ENCODE data around the gene ACLY.
"Not testable (repeated sequence)": the region's sequence is repeated elsewhere in the genome, so short reads cannot be mapped to it uniquely, and the experiment has no call there.

ACLY gene

DNA sequence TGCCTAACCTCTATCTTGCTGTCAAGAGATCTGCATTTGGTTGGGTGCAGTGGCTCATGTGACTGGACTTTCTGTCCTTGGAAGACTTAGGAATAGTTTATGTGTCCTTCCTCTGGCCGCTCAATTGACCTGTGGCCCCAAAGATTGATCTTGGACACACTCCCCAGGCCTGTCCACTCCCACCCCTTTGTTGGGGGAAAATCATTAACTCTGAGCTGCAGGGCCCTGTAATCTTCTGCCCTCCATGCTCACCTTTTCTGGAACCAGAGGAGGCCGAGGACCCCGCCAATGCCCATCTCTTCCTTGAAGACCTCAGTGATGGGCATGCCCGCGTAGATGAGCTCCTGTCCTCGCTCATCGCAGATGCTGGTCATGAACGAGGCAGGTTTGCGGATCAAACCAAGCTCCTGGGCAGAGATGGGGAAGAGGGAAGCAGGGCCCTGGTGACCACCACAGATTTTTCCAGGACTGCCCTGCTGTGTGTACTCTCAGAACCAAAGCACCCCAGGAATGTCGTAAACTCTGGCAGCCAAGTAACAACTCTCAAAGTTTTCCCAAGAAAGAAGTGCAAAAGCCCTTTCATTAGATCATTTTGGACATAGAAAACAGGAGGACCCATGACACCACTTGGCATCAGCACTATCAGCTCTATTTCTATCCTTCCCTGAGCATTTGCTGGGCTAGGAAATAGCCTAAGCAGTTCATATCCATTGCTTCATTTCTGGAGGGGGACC is 45.0 kb downstream of the ACLY start:
- no peak for DNase-seq (ENCODE audit: low read depth in 1 of 2, low spot score in 1 of 2)

DNA sequence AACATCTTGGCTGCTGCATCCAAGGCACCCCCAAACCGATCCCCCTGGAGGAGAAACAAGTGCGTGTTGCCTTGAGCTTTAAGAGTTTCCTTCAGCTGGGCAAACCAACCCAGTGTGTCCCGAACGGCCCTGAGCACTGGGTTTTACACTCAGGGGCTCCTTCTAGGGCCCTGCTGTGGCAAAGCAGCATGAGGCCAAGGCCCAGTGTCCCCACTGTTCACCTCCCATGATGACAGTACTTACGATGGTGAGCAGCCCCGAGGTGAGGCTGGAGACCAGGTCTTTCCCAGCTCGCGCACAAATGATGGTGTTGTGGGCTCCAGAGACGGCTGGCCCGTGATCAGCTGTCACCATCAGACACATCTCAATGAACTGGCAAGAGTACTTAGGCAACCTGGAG is 47.0 kb downstream of the ACLY start:
- DNase-seq (ENCODE audit: low read depth in 1 of 2, low spot score in 1 of 2): no peak

DNA sequence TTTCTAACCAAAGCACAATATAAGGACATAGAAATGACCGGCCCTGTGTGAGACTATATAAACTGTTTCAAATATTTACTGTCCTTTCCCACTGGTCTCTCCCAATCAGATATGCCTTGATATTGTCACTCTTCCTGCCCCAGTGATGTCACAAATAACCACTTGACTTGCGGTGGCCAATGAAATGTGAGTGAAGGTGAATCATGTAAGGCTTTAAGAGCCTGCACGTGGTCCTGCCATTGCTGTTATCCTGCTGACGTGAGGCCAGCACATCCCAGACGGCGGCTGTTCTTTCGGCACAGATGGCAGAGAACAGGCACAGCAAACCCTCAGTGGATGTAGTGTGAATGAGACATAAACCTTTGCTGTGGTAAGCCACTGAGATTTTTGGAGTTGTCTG is 48.1 kb downstream of the ACLY start:
- DNase-seq (ENCODE audit: low read depth in 1 of 2, low spot score in 1 of 2): no peak

DNA sequence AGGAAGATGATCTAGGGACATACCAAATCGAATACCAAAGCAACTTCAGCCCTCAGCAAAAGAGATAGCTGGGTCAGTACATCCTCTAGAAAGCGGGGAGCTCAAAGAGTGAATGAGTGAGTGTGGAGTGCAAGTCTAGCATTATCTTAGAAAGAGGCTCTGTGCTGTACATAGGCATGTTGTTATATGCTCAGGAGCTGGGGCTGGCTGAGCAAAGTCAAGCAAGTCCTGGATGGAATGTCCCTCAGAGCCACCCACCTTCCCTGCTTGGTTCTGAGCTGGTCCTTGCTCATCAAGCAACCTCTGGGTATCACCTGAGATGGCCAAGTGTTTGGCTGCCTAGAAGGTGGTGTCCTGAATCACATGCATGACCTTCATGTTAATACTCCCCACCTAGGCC is 48.7 kb downstream of the ACLY start:
- no peak for DNase-seq (ENCODE audit: low read depth in 1 of 2, low spot score in 1 of 2)

DNA sequence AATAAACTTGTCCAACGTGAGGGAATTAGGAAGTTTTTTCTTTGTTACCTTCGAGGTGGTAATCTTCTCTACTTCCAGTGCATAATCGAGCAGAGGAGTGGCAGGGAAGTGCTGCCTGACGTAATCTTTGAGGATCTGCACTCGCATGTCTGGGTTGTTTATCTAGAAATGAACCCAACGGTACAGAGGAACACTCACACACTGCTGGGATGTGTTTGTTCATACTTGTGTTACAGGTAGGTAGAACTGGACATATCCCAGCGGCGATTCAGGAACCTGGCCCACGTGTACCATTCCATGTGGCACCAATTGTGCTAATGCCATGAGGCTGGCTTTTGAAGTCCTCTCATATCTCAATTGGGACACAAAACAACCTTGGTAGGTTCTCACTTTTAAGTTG is 49.3 kb downstream of the ACLY start:
- DNase-seq (ENCODE audit: low read depth in 1 of 2, low spot score in 1 of 2): no peak

DNA sequence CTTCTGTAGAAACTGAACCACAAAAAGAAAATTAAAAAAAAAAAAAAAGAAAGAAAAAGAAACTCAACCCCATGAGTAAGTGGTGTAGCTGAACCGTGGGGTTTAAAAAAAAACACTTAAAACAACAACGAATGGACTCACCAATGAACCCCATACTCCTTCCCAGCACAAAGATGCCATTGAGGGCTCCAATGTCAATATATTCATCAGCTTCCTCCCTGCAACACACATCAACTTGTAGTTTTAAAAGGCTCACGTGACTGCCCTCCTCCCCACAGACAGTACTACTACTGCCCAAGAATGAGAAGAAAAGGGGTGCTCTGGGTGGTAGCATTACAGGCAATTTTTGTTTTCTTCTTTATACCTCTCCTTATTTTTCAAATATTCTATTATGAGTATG is 50.2 kb downstream of the ACLY start:
- no peak for DNase-seq (ENCODE audit: low read depth in 1 of 2, low spot score in 1 of 2)

DNA sequence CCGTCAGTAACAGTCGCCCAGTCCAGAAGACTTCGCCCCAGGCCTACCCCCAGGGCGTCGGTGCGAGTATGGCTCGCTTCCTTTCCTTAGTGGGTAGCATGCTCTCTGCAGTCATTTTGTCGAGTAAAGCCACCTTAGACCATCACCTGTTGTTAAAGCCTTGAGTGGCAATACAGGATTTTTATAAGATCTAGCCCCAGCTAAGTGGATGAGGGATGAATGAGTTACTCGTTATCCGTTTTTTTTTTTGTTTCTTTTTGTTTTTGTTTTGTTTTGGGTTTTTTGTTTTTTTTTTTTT is 53.2 kb downstream of the ACLY start:
- DNase-seq (ENCODE audit: low read depth in 1 of 2, low spot score in 1 of 2): no peak

DNA sequence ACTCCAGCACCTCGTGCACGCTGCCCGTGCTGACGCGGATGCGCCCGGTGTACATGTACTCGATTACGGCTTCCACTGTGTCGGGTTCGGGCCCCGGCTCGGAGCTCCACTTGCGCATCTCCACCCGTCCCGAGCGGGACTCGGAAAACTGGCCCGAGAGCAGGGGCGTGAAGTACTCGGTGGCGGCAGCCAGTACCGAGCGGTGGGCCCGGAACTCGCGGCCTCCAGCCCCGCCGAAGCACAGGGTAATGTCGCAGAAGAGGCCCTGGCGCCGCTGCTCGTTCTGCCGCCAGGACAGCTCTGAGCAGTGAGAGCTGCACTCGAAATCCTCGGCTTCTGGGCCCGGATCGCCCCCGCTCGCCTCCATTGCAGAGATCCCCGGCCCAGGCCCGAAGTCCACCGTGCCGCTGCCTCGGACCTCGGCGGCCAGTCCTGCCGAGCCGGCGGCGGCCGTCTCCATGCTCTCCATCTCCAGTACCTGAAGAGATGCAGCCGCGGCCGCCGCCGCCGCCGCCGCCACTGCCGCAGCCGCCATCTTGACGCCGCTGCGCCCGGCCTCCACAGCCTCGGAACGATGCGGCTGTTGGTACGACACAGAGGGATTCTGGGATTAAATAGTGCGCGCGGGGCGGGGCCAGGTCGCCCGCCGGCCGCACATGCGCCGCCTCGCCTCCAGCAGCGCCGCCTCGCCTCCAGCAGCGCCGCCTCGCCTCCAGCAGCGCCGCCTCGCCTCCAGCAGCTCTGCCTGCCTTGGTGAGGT is 53.7 kb downstream of the ACLY start, which contains the start of gene KLHL11:
TSS of gene KLHL11 (minus strand) at position 588 of the 760 bp plus-strand sequence. CDS start at position 535, 53 bp downstream.
- peak; percentile 78 to 84 for DNase-seq (ENCODE audit: low read depth in 1 of 2, low spot score in 1 of 2)

DNA sequence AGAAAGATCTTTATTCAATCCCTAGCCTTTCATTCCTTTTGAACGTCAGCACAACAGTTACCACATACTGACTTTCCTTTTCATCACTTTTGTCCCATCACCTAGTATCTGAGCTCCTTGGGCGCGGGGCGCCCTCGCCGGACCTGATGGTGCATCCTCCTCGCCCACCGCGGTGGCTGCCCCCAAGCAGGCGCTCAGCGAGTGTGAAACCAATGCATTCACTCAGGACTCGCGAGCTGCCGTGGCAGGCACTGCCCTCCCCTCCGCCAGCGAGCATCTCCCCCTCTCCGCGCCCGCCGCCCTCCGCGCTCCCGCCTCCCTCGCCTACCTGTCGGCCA is 54.3 kb downstream of the ACLY start:
- peak in 1 of 2 donors; percentile 49 for DNase-seq (ENCODE audit: low read depth in 1 of 2, low spot score in 1 of 2)

DNA sequence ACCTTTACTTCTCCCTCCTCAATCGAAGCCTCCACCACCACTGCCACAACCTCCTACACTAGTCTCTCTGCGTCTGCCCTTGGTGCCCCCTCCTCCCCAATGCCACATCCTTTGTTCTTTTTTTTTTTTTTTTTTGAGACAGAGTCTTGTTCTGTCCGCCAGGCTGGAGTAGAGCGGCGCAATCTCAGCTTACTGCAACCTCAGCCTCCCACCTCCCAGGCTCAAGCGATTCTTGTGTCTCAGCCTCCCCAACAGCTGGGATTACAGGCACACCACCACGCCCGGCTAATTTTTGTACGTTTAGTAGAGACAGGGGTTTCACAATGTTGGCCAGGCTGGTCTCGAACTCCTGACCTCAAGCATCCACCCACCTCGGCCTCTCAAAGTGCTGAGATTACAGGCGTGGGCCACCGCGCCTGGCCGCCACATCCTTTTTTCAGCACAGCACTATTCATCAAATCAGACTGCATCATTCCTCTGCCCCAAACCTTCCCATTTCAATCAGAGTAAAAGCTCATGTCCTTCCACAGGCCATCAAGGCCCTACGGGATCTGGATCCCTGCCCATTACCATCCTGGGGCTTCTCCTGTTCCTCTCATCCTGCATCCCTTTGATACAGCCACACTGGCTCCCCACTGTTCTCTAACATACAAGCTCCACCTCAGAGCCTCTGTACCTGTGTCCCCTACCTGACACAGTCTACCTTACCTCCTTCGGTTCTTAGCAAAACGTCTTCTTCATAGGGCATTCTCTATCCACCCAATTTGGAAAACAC is 55.5 kb downstream of the ACLY start:
- DNase-seq (ENCODE audit: low read depth in 1 of 2, low spot score in 1 of 2): no peak

DNA sequence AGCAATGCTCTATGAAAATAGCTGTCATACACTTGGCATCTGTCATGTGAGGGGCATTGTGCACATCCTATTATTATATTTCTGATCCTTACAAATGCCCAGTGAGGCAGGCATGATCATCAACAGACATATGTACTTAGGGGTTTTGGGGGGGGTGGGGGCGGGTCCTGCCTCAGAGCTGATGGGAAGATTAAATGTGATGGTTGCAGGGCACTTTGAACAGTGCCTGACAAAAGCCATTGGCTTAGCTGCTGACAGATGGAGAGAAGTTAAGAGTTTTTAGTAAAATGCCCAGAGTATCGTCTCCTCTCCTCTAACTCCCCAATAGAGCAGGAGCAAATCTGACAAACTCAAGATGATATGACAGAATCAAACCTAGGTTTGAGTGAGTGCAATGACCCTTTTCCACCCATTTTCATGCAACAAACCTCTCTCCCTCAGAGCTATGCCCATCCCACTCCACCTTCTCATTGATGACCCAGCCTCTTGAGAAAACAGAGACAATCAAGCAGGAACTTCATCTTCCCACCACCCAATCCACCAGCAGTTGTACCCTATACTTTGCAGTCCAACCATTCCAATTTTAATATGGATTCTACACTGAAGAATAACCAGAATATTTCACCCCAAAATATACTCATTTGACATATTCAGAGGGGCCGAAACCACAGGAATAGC is 58.4 kb downstream of the ACLY start:
- no peak for DNase-seq (ENCODE audit: low read depth in 1 of 2, low spot score in 1 of 2)

DNA sequence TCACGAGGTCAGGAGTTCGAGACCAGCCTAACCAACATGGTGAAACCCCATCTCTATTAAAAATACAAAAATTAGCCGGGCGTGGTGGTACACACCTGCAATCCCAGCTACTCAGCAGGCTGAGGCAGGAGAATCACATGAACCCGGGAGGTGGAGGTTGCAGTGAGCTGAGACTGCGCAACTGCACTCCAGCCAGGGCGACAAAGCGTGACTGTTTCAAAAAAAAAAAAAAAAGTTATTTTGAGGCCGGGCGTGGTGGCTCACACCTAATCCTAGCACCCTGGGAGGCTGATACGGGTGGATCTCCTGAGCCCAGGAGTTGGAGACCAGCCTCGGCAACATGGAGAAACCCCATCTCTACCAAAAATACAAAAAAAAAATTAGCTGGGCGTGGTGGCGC is 67.4 kb downstream of the ACLY start:
- DNase-seq (ENCODE audit: low read depth in 1 of 2, low spot score in 1 of 2): not testable (repeated sequence)

DNA sequence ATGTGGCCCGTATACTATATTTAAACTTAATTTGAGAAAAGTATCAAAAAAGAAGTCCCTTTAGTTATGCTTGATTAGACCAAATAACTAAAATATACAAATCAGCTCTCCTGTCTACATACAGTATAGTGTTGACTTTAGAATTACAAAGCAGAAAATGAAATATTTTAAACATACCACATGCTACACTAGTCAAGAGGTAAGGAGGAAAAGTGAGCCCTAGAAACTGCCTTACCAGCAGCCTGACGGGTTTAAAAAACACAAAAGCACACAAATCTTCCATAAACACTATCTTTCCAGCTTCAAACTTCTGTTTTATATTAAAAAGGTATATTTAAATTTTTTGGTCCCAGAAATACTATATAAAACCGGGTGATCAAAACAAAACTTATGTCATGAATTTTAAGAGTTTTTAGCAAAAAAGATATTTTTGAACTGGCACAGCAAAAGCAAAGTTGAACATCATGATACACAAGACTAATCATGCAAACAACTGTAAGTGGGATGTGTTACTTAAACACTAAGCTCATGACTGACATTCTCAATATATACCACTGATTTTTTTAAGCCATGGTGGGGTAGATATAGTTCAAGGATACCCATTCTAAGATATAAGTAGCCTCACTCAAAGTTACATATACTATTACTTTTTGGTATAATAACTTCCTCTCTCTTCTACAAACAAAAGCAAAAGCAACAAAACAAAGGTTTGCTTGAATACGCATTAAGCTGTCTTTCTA is 69.3 kb downstream of the ACLY start:
- DNase-seq (ENCODE audit: low read depth in 1 of 2, low spot score in 1 of 2): no peak

DNA sequence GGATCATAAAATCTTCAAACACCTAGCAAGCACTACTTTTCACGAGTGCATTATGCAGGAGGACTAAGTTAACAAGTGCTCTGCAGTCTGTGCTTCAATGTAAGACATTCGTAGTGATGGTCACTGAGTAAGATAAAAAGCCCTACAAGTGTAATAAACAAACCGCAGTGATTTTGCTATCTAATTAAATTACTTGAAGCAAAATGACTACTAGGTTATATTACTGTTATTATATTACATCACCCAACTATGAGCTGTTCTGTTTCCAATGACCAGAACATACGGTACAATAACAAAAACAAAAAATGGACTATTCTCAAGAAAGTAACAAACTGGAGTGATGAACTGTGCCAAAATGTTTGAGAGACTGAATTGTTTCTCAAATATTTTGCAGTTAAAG is 70.0 kb downstream of the ACLY start:
- DNase-seq (ENCODE audit: low read depth in 1 of 2, low spot score in 1 of 2): no peak

DNA sequence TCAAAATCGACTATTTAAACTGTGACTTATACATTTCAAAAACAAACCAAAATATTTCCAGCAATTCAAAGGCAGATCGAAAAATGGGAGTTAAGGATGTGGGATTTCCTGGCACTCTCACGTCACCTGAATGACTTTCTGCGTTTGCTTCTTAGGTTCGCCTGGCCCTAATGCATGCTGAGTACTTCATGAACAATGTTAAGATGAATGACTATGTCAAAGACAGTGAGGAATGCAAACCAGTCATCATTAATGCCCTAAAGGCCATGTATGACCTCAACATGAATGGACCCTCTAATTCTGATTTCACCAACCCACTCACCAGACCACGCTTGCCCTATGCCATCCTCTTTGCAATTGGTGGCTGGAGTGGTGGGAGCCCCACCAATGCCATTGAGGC is 73.8 kb downstream of the ACLY start:
- no peak for DNase-seq (ENCODE audit: low read depth in 1 of 2, low spot score in 1 of 2)

DNA sequence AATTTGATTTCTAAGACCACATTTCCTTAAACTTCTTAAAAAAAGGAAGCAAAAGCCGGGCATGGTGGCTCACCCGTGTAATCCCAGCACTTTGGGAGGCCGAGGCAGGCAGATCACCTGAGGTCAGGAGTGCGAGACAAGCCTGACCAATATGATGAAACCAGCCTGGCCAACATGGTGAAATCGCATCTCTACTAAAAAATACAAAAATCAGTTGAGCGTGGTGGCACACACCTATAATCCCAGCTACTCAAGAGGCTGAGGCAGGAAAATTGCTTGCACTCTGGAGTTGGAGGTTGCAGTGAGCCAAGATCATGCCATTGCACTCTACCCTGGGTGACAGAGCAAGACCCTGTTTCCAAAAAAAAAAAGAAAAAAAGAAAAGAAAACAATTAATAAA is 78.0 kb downstream of the ACLY start:
- DNase-seq (ENCODE audit: low read depth in 1 of 2, low spot score in 1 of 2): not testable (repeated sequence)

DNA sequence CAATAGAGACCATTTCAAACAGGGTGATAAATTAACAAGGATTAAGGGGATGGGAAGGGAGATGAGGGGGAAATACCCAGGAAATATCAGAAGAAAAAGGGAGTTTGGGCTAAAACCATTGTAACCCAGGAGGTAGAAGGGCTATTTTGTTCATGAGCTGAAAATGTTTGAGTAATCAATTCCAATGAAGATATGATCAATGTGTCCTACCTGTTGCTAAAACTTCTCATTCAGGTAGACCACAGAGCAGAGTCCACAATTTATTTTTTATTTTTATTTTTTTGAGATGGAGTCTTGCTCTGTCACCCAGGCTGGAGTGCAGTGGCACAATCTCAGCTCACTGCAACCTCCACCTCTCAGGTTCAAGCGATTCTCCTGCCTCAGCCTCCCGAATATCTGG is 79.3 kb downstream of the ACLY start:
- not testable (repeated sequence) for DNase-seq (ENCODE audit: low read depth in 1 of 2, low spot score in 1 of 2)

DNA sequence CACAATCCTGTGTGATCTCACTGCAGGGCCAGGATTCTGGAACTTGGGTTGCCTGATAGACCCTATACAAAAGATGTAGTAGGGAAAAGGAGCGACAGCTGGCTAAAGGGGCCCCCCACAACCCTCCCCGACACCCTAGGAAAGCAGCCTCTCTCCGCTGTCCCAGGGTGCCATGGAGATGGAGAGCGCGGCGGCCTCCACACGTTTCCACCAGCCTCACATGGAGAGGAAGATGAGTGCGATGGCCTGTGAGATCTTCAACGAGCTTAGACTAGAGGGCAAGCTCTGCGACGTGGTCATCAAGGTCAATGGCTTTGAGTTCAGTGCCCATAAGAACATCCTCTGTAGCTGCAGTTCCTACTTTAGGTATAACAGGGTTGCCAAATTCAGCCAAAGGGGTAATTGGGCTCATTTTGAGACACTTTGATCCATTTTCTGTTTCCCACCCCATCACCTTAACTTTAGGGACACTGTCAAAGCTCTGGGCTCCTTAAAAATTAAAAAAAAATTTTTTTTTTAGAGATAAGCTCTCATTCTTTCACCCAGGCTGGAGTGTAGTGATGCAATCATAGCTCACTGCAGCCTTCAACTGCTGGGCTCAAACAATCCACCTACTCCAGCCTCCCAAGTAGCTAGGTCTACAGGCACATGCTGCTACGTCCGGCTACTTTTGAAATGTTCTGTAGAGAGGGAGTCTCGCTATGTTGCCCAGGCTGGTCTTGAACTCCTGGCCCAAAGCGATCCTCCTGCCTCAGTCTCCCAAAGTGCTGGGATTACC is 80.8 kb downstream of the ACLY start, which contains the start of gene KLHL10:
TSS of gene KLHL10 (plus strand) at position 65 of the 778 bp plus-strand sequence. CDS start at position 173, 108 bp downstream.
- DNase-seq (ENCODE audit: low read depth in 1 of 2, low spot score in 1 of 2): no peak

DNA sequence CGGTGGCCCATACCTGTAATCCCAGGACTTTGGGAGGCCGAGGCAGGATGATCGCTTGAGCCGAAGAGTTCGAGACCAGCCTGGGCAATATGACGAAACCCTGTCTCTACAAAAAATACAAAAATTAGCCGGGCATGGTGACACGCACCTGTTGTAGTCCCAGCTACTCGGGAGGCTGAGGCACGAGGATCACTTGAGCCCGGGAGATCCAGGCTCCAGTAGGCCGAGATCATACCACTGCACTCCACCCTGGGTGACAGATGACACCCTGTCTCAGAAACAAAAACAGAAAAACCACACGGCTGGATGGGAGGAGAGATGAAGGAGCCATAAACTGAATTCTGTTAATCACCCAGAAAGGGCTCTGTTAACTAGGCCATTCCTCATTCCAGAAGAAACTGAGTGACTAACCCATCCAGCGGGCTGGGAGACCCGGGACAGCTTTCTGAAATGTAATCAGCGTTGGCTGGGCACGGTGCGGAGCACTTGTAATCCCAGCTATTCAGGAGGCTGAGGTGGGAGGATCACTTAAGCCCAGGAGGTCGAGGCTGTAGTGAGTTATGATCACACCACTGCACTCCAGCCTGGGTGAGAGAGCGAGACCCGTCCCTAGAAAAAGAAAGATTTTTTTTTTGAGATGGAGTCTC is 82.1 kb downstream of the ACLY start:
- no peak for DNase-seq (ENCODE audit: low read depth in 1 of 2, low spot score in 1 of 2)
